NCI-H460 (cell line): ENCODE measurements around the gene ZNF432. TPM values are rescaled to one million over a fixed set of nuclear protein-coding genes. Genes with fewer than 3 reads are reported as not detected.
A peak's percentile ranks its signal among the peaks of the same experiment; 100 is the strongest.

Experiments used
- DNase-seq: peaks from one replicate; pipeline ENCODE4 v3.0.0-alpha.2; 2016; ENCODE audit warnings: low read depth; ENCODE audit errors: extremely low read depth
- total RNA-seq: library from RNA; depleted of rRNA; stranded (reverse); fragments of >200 nt; shearing (Covaris generic); gene quantifications from 2 replicates; pipeline ENCODE4 v1.2.3, GENCODE V29; 2014; rRNA removed

Gene ZNF432
- total RNA-seq, 1 experiment from 2014 or later = 6.3 TPM

GRCh38 chr19:52020506-52020905 is 28.1 kb downstream of the ZNF432 start:
- DNase-seq = no peak

GRCh38 chr19:52010674-52011073 is 38.0 kb downstream of the ZNF432 start:
- no peak for DNase-seq

GRCh38 chr19:52007806-52008557 is 40.7 kb downstream of the ZNF432 start, which contains the start of gene ZNF615:
ZNF615 (minus strand) TSS chr19:52008211; CDS start chr19:52003711, 4,500 bp downstream.
- peak; percentile 65 for DNase-seq

- DNase-seq = no peak
These were observed 41.2 kb downstream of the ZNF432 start for GRCh38 chr19:52007451-52007805.

- DNase-seq = no peak
These were observed 54.5 kb downstream of the ZNF432 start for GRCh38 chr19:51994048-51994644.

GRCh38 chr19:51993422-51993821 is 55.2 kb downstream of the ZNF432 start:
- no peak for DNase-seq

GRCh38 chr19:51986309-51987291 is 62.0 kb downstream of the ZNF432 start, which contains the start of gene ZNF350:
ZNF350 (minus strand) TSS chr19:51986840; CDS start chr19:51974360, 12,480 bp downstream.
- peak; percentile 85 for DNase-seq

- DNase-seq = no peak
These were observed 65.3 kb downstream of the ZNF432 start for GRCh38 chr19:51983361-51983760.

Other genes with a start within 250 kb of the ZNF432 start
- 0.63 and 1.0 TPM in 2 replicates for gene ZNF577, start 160.9 kb downstream of the ZNF432 start, total RNA-seq
- gene ZNF649, start 143.8 kb downstream of the ZNF432 start, total RNA-seq = 0.49 and 1.3 TPM in 2 replicates
- 5.7 and 6.3 TPM in 2 replicates for gene ZNF613, start 121.4 kb downstream of the ZNF432 start, total RNA-seq
- 5.7 and 7.0 TPM in 2 replicates for gene ZNF350, start 62.0 kb downstream of the ZNF432 start, total RNA-seq
- gene ZNF615, start 40.6 kb downstream of the ZNF432 start, total RNA-seq = 7.3 and 7.9 TPM in 2 replicates
- gene ZNF614, start 20.5 kb downstream of the ZNF432 start, total RNA-seq = 10.9 and 14.4 TPM in 2 replicates
- gene ZNF841, start 46.9 kb upstream of the ZNF432 start, total RNA-seq = 8.8 and 9.9 TPM in 2 replicates
- 5.1 and 5.7 TPM in 2 replicates for gene ZNF616, start 91.1 kb upstream of the ZNF432 start, total RNA-seq
- 2.0 and 3.0 TPM in 2 replicates for gene ZNF836, start 122.8 kb upstream of the ZNF432 start, total RNA-seq
- gene PPP2R1A, start 141.2 kb upstream of the ZNF432 start, total RNA-seq = 104 and 111 TPM in 2 replicates
- 14.5 and 16.8 TPM in 2 replicates for gene ZNF766, start 220.7 kb upstream of the ZNF432 start, total RNA-seq
- 8.8 and 10.1 TPM in 2 replicates for gene ZNF480, start 248.3 kb upstream of the ZNF432 start, total RNA-seq